HepG2 (cell line): ENCODE data around the gene RER1. TPM values are rescaled to one million over a fixed set of nuclear protein-coding genes. Genes with fewer than 3 reads are reported as not detected.

Source experiments
- ATF7 ChIP-seq, 2 experiments: fragments of 450-650 bp in 1 of 2; sonication (generic) in 1 of 2; formaldehyde crosslinking in 1 of 2; IDR thresholded peaks; 2 replicates each; pipeline versions ENCODE4 v1.4.0 to v1.6.1; 2016 to 2020; ENCODE audit warnings: antibody characterized with exemption in 1 of 2, mild to moderate bottlenecking in 1 of 2, missing genetic modification reagents in 1 of 2
- BRF2 ChIP-seq: sonication (generic); formaldehyde crosslinking; IDR thresholded peaks from 2 replicates; pipeline ENCODE4 v1.8.1; 2022; ENCODE audit warnings: mild to moderate bottlenecking, missing genetic modification reagents
- DMAP1 ChIP-seq: IDR thresholded peaks from 2 replicates; pipeline ENCODE4 v1.6.1; 2016
- FOXK2 ChIP-seq: fragments of 450-650 bp; IDR thresholded peaks from 2 replicates; pipeline ENCODE4 v1.6.1; 2016
- FUBP1 ChIP-seq: sonication (generic); formaldehyde crosslinking; IDR thresholded peaks from 2 replicates; pipeline ENCODE4 v1.5.1; 2020; ENCODE audit warnings: missing genetic modification reagents, mild to moderate bottlenecking, borderline replicate concordance
- PATZ1 ChIP-seq: sonication (generic); formaldehyde crosslinking; IDR thresholded peaks from 2 replicates; pipeline ENCODE4 v1.4.0; 2020; ENCODE audit warnings: missing genetic modification reagents
- RNF219 ChIP-seq: sonication (generic); formaldehyde crosslinking; IDR thresholded peaks from 2 replicates; pipeline ENCODE4 v1.5.0; 2020; ENCODE audit warnings: mild to moderate bottlenecking, missing genetic modification reagents
- SP1 ChIP-seq, 2 experiments: fragments of 450-650 bp in 1 of 2; sonication (generic) in 1 of 2; formaldehyde crosslinking in 1 of 2; IDR thresholded peaks; 2 replicates each; pipeline versions ENCODE4 v1.4.0 to v1.6.1; 2016 to 2020; ENCODE audit warnings: missing genetic modification reagents in 1 of 2
- SPEN ChIP-seq: sonication (generic); formaldehyde crosslinking; IDR thresholded peaks from 2 replicates; pipeline ENCODE4 v1.5.1; 2020; ENCODE audit warnings: low read depth, mild to moderate bottlenecking, missing genetic modification reagents
- ZBTB38 ChIP-seq: sonication (generic); formaldehyde crosslinking; IDR thresholded peaks from 2 replicates; pipeline ENCODE4 v1.5.1; 2020; ENCODE audit warnings: mild to moderate bottlenecking, missing genetic modification reagents
- ZBTB43 ChIP-seq: sonication (generic); formaldehyde crosslinking; conservative IDR thresholded peaks from 2 replicates; pipeline ENCODE4 v1.4.0; 2020; ENCODE audit warnings: missing genetic modification reagents
- ZBTB44 ChIP-seq: sonication (generic); formaldehyde crosslinking; IDR thresholded peaks from 2 replicates; pipeline ENCODE4 v1.4.0; 2020; ENCODE audit warnings: missing genetic modification reagents
- ZNF503 ChIP-seq: sonication (generic); formaldehyde crosslinking; IDR thresholded peaks from 2 replicates; pipeline ENCODE4 v1.4.0; 2020; ENCODE audit warnings: missing genetic modification reagents
- ZNF747 ChIP-seq: sonication (generic); formaldehyde crosslinking; IDR thresholded peaks from 2 replicates; pipeline ENCODE4 v1.8.1; 2023; ENCODE audit warnings: missing genetic modification reagents, mild to moderate bottlenecking, borderline replicate concordance
- ZNF792 ChIP-seq: IDR thresholded peaks from 2 replicates; pipeline ENCODE4 v1.6.1; 2016
- ZSCAN30 ChIP-seq: sonication (generic); formaldehyde crosslinking; IDR thresholded peaks from 2 replicates; pipeline ENCODE4 v1.5.0; 2020; ENCODE audit warnings: mild to moderate bottlenecking, missing genetic modification reagents
- polyA plus RNA-seq, 8 experiments: library from polyadenylated mRNA; depleted of rRNA in 3 of 8; stranded (reverse) in 7 of 8; unstranded in 1 of 8; fragments of >200 nt; fragmentation: Illumina TruSeq in 4 of 8; extraction: Trizol in 4 of 8; gene quantifications; 2 replicates each; pipeline versions ENCODE4 v1.2.1 to v1.2.3, GENCODE V29; 2011 to 2016; ENCODE audit warnings: low read depth in 4 of 8, missing spikeins in 1 of 8, mixed read lengths in 1 of 8; ENCODE audit not compliant: insufficient read depth in 1 of 8
- total RNA-seq, 5 experiments: library from RNA; depleted of rRNA; stranded (reverse); fragments of >200 nt; fragmentation: Illumina TruSeq; extraction: Trizol; gene quantifications; 2 replicates each; pipeline ENCODE4 v1.2.3, GENCODE V29; 2016; ENCODE audit warnings: low read depth in 1 of 5

Gene RER1
- total and polyA plus RNA-seq, 2 of the 13 experiments (the other 11 are each of a cell fraction or from before 2014, with no cell fraction given) = 128 to 164 TPM

- TF ChIP-seq ZBTB38 (CRISPR knock-in tag) (no peak; the same call in none of the 2 replicates), ZBTB44 (no peak), FOXK2 (no peak), ZNF503 (CRISPR knock-in tag) (no peak), ZNF792 (no peak), FUBP1 (CRISPR knock-in tag) (no peak), ZBTB43 (CRISPR knock-in tag) (0 out of 2 replicates have a peak, but pooled peaks have one; percentile 25), PATZ1 (no peak), SP1 (IDR thresholded peaks at IDR 0.05) (no peak), SP1 (CRISPR knock-in tag; IDR thresholded peaks at IDR 0.05) (no peak), RNF219 (CRISPR knock-in tag) (no peak), ZNF747 (no peak), DMAP1 (CRISPR knock-in tag) (no peak), SPEN (CRISPR knock-in tag) (0 out of 2 replicates have a peak, but pooled peaks have one; percentile 21), ZSCAN30 (no peak), BRF2 (CRISPR knock-in tag) (no peak), ATF7 (IDR thresholded peaks at IDR 0.05) (no peak), ATF7 (CRISPR knock-in tag; IDR thresholded peaks at IDR 0.05) (no peak)
Measured at GRCh38 chr1:2384130-2384860, 7.3 kb upstream of the RER1 start (continued).
